ENCODE measurements around the gene CHL1.

Gene CHL1

DNA sequence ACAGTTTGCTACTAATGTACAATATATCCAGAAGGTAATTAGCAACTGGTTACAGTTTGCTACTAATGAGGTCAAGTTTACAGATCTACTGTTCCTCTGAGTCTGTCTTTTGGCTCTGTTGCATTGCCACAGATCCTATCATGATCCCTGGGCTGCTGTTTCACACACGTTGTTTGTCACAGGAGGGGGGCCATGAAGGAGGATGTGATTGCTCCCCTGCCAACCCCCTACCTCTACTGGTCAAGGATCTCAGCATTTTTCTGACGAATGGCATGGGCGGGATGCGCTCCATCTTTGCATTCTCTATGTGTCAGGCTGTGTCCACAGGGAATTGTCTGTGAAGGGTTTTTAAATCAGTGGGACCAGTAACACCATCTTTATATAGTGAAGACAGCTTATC, 91.9 kb downstream of the CHL1 start:
- no peak for DNase-seq

DNA sequence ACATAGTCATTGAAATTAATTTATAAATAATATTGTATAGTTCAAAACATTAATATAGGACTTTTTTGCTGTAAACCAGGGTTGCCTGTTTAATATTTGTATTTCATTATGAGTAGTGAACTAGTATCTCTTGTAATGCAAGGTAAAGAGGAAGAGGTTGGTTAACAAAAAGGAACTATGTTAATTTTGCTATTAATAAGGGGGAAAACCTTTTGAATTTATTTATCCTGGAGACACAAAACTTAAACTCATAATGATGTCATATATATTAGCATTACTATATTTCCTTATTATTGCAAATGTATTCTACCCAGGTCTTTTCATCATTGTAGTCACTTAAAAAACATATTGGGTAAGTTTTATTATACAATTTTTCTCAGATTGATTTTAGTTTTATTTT, 94.5 kb downstream of the CHL1 start:
- no peak for DNase-seq

DNA sequence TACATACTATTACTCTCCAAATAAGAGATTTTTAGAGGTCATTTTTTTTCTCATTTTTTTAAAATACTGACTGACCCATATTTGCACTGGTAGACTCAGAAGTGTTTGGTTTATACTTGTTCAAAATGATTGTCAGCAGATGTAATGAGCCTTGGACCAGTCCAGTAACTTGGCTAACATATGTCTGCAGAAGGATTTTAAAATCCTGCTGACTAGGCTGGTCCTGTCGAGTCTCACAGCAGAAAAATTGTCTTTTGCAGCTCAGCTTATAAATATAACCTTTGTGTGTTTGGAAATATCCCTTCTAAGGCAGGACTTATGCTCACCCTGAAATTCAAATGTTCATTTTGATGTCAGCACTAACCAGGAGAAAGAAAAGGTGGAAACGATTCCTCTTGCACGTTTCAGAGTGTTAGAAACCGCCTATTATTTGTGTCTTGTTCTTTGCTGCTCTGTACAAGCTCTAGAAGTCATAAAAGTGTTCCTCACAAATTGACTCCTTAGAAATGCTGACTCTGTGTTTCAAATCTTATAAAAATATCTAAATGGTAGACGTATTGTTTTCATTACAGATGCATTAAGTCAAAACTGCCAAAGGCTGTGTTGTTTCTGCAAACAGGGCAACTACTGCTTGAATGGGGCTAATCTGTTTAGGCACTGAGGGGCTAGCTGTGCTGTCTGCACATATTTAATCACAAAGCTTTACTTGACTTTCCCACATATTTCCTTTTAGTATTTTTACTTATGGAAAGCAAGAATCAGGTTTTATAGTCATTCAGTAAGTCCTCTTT, 95.3 kb downstream of the CHL1 start:
- no peak for DNase-seq

DNA sequence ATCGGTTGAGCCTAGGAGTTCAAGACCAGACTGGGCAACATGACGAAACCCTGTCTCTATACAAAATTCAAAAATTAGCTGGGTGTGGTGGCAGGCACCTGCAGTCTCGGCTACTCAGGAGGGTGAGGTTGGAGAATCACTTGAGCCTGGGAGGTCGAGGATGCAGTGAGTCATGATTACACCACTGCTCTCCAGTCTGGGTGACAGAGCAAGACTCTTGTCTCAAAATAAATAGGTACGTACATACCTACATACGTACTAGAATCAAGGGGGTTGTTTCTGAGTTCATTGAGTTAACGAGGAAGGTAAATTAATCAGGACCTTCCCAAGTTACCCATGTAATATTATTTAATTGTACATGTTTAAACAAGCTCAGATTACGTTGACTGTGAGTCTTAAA, 97.5 kb downstream of the CHL1 start:
- DNase-seq: no peak

DNA sequence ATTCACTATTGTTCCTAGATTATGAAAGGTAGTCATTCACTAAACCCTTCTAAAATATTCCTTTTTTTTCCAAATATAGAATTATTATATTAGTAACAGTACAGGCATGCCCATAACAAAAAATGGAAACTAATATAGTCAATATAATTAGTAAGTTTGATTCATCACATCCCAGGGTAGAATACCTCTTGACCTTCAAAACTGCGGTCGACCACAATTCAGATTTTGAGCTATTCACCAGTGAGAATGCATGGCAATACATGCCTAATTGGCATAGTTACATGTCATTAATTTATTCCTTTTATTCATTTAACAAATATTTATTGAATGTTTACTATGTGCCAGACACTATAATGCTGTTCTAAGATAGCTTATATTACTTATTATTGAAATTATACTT, 98.0 kb downstream of the CHL1 start:
- DNase-seq: no peak

DNA sequence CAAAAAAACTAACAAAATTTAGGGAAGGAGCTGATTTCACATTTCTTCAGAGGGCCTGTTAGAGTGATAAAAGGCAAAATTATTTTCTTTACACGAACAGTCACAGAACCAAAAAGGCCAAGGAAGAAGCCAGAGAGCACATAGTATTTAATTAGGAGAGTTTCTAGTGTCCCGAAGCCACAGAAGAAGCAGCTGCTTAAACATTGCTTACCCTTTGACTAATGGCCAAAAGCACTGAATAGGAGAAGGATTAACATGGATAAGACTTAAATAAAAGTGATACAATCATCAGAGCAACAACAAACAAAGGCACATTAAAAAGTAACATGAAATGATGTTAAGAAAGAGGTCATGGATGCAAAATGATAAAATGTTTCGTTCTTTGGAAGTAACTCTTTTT, 98.6 kb downstream of the CHL1 start:
- no peak for DNase-seq

DNA sequence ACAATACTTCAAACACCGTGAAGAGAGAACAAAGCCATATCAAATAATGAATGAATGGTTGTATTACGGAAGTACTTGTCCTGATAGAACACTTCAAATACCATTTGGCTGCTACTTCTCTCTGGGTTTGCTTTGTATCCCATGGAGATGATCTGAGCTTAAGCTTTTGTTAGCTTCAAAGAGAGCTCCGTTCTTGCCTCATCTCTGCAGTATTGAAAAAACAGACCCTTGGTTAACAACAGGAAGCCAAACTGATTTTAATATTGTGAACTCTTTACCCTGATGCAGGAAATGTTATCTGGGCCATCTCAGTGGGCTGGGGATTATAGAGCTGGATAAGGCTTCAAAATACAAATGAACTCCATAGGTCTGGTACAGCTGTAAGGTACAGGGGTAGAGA, 101.0 kb downstream of the CHL1 start:
- peak; percentile 30 for DNase-seq

DNA sequence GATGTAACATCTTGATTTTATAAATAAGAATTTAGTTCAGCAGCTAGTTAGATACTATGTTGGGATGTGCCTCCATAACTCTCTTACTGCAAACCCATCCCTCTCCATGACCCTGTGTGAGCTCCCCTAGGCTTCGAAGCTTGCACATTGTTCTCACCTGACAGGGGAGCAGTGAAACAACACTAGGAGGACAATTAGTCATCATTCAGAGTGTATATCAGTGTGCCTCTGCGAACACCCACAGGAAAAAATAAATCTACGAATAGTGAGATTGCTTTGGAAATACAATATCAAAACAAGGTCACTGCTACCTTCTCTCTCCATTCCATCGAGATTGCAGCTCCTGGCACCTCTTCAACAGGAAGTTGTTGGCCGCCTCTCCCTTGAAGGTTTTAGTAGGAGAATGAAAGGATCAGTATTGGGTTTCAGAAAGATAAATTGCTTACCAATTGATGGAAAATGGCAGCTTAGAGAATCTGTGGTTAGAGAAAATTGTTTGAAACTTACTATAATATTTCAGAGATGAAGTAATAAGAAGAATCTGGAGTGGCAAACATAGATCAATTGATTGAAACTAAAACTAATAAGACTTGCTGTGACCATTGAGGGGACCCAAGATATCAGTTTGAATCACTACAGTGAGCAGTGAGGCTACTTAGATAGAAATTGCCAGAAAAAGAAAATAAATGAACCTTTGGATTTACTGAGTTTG, 103.2 kb downstream of the CHL1 start:
- DNase-seq: no peak

DNA sequence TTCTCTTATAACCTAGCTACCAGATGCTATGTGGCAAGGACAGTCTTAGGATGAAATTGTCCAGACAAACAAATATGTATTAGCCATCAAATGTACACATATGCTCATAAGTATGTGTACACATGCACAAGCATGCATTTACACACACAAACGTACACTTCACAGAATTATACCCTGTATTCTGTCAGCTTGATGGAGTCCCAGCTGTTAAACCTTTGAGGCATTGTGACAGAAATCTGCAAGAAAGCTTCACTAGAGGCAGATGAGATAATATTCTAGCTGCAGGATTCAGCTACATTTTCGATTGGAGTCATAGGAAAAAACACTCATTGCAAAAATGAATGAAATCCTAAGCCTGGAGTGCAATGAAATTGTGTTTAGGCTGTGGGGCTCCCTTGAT, 110.6 kb downstream of the CHL1 start:
- no peak for DNase-seq

DNA sequence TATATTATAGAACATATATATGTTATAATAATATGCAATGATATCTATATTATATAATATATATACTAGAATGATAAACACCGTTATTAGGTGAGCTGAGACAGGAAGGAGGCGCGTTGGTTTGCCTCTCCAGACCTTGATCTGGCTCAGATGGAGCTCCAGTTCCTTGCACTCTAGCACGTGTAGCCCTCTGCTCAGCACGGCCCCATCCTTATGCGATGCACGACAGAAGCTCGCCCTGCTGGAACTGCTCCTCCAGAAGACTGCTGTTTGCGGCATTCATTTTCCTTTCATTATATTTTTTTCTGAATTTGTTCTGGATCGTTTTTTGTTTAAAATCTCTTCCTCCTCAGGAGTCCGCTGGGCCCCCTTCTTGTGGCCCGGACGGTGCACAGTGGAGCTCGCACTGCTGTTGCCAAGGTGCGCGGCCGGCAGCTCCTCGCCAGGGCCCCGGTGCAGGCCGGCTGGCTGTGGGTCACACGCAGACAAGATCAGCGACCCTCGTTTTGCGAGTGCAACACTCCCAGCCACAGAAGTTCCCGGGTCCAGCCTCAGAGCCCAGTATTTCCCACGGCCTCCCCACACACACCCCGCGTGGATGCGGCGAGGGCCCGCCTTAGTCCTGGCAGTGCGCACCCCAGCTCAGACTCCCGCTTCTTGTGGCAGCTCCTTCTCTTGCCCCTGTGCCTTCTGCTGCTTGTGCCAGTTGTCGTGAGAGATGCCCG, 112.2 kb downstream of the CHL1 start:
- no peak for DNase-seq

DNA sequence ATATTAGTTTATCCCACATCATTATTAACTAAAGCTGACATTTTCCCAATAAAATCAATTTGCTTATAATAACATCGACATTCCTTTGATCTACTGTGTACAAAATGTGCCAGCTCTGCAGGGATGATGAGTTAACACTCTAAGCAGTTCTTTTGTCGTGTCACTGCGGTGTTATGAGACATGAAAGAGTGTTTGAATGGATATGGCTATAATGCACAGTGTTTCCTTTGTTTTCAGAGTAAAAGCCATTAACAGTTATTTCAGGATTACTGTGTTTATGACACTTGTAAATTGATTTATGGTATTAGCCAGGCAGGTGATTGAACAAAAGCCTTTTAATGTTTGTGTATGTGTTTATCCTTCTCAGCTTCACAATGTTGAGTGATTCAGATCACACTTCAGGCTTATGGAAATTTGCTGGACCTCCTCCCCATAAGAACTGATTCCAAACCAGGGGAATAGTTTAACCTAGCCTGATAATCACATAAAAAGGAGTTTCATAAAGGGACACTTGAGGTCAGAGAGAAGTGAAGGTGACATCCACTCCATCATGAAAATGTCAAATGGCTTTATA, 115.7 kb downstream of the CHL1 start:
- DNase-seq: peak; percentile 72

DNA sequence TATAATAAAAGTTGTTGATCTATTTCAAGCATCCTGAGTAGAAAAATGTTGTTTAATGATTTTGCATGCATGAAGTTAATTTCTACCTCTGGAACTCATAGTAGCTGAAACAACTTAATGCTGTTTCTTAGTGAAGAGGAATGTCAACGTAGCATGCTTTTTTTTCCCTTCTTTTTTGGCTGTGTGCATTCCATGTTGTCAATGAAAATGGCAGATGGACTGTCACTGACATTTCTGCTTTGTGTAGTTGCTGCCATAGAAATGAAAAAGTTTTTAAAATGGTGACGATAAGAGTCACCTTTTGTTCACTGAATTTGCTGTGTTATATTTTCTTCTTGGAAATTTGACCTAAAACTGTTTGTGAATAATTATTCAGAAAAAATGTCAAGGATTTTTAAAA, 116.3 kb downstream of the CHL1 start:
- DNase-seq: no peak

DNA sequence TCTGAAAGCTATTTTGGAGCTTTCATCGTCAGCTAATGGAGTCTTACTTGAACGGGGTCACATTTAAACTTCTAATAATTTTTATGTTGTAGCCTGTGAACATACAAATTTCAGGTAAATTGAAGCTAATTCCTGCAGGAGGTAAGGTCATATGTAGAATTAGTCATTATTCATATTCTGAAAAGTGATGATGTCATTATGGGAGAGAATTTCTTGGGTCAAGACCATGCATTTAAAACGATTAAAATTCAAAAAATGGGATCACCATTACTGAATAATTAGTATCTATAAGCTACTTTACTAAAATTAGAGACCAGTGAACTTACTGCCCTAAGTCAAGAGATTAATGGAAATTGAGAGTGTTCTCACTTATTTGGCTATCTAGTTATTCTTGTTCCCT, 120.4 kb downstream of the CHL1 start:
- no peak for DNase-seq

DNA sequence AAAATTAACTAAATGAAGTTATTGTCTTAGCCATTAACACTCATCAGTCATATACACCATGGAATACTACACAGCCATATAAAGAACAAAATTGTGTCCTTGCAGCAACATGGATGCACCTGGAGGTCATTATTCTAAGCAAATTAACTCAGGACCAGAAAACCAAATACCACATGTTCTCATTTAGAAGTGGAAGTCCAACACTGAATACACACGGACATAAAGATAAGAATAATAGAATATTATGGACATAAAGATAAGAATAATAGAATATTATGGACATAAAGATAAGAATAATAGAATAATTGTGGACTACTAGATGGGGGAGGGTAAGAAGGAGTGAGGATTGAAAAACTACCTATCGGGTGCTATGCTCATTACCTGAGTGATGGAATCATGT, 122.3 kb downstream of the CHL1 start:
- DNase-seq: no peak

DNA sequence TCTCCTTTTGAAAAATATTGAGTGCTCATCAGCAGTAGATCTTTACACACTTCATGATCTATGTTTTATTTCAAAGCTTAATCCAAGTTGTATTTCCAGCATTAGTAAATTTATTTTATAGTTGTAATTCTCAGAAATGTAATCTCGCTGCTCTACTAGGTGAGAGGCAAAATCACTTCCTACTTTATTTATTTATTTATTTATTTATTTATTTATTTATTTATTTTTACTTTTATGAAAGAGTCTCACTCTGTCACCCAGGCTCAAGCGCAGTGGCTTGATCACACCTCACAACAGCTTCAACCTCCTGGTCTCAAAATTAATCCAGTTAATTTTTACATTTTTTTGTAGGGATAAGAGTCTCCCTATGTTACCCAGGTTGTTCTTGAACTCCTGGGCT, 127.9 kb downstream of the CHL1 start:
- DNase-seq: no peak

DNA sequence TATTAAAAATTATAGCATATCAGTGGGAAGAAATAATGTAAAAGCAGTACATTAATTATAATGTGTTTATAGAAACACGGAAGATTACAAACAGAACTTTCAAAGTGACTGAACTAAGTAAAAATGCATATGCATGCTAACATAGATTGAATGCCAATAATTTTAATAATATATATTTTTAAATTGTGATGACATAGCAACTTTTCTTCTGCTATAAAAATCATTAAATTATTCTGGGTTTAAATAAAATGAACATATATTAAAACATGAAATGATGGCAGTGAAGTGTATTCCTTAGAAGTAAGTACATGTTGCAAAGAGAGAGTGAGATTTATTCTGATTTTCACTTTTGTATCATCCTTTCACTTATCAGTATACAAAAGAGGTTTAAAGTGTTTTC, 128.9 kb downstream of the CHL1 start:
- DNase-seq: no peak

DNA sequence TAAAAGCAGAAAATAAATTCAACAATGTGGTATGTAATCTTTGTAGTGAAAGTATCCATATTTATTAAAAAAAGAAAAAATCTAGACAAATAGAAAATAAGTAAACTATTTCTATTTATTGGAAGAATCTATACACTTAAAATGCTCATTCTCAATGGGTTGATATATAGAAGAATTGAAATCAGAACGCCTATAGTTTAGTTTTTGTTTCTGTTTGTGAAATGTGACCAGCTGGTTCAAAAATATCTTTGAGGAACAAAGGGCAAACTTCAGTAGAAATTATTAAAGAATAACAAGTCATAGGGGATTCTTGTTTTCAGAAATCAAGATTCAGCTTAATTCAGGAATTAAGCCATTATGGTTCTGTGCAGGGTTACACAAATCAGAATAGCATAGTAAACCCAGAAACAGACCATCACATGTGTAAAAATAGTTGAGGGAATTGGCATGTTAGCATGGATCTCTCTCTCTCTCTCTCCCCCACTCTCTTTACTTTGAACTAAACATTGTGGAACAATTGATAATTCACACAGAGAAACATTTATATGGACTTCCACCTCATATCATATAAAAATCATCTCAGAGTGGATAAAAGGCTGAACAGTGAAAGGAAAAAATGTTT, 134.0 kb downstream of the CHL1 start:
- no peak for DNase-seq

DNA sequence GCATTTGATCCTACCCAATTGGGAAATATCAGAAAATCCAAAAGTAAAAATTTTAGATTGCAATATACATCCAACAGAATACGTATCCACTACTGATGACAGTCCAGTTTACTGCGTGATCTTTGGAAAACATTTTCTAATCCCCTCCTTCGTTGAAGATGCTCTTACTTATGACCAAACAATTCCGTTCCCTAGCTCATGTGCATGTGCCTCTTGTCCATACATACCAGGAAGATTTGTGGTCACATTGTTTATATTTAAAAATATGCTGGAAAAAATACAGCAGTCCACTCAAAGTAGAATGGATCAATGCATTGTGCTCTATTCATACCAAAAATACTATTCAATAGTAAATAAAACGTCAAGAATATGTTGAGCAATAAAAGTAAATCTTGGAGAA, 135.3 kb downstream of the CHL1 start:
- DNase-seq: no peak

DNA sequence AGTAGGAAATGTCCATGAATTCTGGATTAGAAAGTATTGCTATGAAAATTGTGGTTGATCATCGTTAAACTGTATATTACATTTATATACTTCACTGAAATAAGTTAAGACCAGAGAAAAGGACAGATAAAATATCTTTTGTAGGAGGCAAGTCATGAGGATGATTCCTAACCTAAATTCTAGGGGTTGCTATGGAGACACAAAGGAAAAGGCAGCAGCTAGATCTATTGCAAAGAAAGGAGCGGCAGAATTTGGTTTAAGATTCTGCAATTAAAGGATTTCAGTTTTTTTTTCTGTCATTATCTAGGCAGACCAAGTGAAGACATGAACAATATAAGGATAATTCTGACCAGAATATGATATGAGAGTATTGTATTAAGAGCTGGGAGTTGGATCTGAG, 136.1 kb downstream of the CHL1 start:
- no peak for DNase-seq

DNA sequence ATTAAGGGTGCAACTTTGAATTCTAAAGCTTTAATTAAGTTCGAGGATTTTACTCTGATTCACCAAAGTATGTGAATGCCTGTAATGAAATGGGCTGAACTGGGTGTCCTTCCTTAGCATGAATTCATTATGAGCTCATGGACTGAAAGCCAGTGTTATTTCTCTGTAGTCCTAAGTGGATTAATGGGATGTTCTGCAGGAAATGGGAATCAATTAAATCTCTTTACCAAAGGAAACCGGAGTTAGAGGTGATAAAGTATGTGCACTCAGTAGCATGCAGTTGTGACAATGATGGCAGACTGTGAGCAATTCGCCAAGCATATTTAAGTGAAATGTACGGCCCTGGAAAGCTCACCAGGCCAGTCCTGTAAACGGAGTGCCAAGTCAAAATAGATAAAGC, 138.7 kb downstream of the CHL1 start:
- DNase-seq: no peak

DNA sequence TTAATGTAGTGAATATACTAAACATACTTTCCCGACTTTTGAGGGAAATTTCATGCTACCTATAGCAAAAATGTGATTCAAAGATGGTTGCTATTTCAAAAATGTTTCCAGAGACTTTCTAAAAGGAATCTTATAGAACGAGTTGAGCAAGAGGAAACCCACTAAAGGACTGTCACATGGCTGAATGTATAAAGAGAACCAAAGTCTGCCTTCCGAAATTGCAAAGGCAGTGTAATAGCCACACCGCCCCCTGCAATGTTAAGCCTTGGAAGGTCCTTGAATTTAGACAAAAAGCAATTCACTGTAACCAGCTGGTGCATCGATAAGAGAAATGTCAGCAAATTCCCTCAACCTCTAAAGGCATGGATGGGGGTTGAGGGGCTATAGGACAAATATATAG, 142.8 kb downstream of the CHL1 start:
- DNase-seq: no peak

DNA sequence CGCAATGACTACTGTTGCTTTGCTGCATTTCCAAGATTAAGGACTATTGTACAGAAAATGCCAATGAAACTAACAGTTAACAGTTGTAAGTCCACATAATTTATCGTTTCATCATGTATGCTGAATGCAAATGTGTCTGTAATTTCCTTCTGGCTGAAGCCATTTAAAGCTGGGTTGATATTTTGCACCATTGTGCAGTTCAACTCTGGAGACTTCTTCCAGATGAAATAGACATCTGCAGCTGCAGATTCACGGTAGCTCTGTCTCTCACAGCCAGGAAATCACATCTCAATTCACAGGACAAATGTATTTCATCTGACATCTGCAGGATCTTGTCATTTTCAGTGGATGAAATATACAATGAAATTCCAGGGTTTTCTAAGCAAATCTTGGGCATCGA, 145.4 kb downstream of the CHL1 start:
- DNase-seq: no peak

DNA sequence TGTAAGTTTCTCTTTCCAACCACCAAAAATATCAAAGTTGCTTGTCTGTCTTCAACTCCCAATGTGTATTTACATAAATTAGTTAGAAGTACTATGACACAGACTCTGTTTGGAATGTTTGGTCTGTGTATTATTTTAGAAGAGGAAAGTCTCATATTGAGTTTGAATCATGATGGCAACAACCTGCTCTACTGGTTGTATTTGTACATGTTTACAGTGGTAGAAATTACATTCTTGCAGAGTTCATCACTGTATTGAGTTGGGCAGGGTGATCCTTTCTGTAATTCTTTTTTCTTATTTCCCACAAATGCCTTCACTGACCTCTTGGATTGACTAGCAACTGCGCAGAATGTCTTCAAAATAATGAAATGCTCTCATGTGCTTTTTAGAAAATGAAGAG, 149.6 kb downstream of the CHL1 start:
- no peak for DNase-seq
